Suprapubic skin (tissue), 4 donors: ENCODE measurements around the gene LAMC3.

ENCODE experiments used
- CTCF ChIP-seq, 2 donors: fragments of 200-600 bp in 1 of 2; fragments of 450-650 bp in 1 of 2; sonication (generic) in 1 of 2; IDR thresholded peaks; one replicate each; pipeline ENCODE4 v1.5.1; 2016 to 2019; ENCODE audit warnings: antibody characterized with exemption in 2 of 2, mild to moderate bottlenecking in 1 of 2, moderate library complexity in 1 of 2
- EP300 ChIP-seq: sonication (generic); formaldehyde crosslinking; IDR thresholded peaks from one replicate; pipeline ENCODE4 v1.6.1; 2017; ENCODE audit warnings: antibody characterized with exemption
- POLR2A ChIP-seq, 2 donors: fragments of 450-650 bp; IDR thresholded peaks; one replicate each; pipeline ENCODE4 v1.6.1; 2017; ENCODE audit warnings: antibody characterized with exemption in 2 of 2, mild to moderate bottlenecking in 2 of 2, moderate library complexity in 2 of 2
- POLR2AphosphoS5 ChIP-seq, 3 donors: sonication (generic); formaldehyde crosslinking; IDR thresholded peaks; one replicate each; pipeline ENCODE4 v1.6.1; 2017; ENCODE audit warnings: antibody characterized with exemption in 3 of 3

- TF ChIP-seq EP300 (no peak), POLR2AphosphoS5 (IDR thresholded peaks at IDR 0.05) (no peak), CTCF (IDR thresholded peaks at IDR 0.05) (no peak), POLR2A (IDR thresholded peaks at IDR 0.05) (no peak)
These were observed 3.0 kb downstream of the LAMC3 start for GRCh38 chr9:131012023-131012334.
